Activated CD4-positive, alpha-beta T cell treated with anti-CD3 and anti-CD28 coated beads for 1 hour (primary cell): ENCODE measurements around the gene PAK4.

Source experiments
- DNase-seq: peaks from one replicate; pipeline ENCODE4 v3.0.0-alpha.2; 2020

The PAK4 gene

GRCh38 chr19:39168258-39169142 lies 42.9 kb downstream of the PAK4 start:
- DNase-seq = no peak

- DNase-seq = no peak
Observed at GRCh38 chr19:39169143-39169810, 43.7 kb downstream of the PAK4 start.

GRCh38 chr19:39170386-39171231 lies 45.0 kb downstream of the PAK4 start:
- DNase-seq = no peak

GRCh38 chr19:39171479-39172465 lies 46.2 kb downstream of the PAK4 start:
- no peak for DNase-seq

GRCh38 chr19:39172700-39173501 lies 47.3 kb downstream of the PAK4 start:
- no peak for DNase-seq

- DNase-seq = no peak
Observed at GRCh38 chr19:39173502-39173991, 48.0 kb downstream of the PAK4 start.

GRCh38 chr19:39174142-39174541 lies 48.6 kb downstream of the PAK4 start:
- no peak for DNase-seq

GRCh38 chr19:39174558-39175544 lies 49.3 kb downstream of the PAK4 start:
- DNase-seq = no peak

GRCh38 chr19:39175564-39175963 lies 50.0 kb downstream of the PAK4 start:
- DNase-seq = no peak

GRCh38 chr19:39177110-39177699 lies 51.6 kb downstream of the PAK4 start:
- no peak for DNase-seq

GRCh38 chr19:39177736-39178135 lies 52.1 kb downstream of the PAK4 start:
- DNase-seq = no peak

- no peak for DNase-seq
Observed at GRCh38 chr19:39178296-39179006, 52.9 kb downstream of the PAK4 start.

- DNase-seq = no peak
Observed at GRCh38 chr19:39179754-39180153, 54.2 kb downstream of the PAK4 start.

GRCh38 chr19:39180749-39181148 lies 55.2 kb downstream of the PAK4 start:
- no peak for DNase-seq

GRCh38 chr19:39181500-39182173 lies 56.1 kb downstream of the PAK4 start:
- DNase-seq = no peak

- DNase-seq = no peak
Observed at GRCh38 chr19:39182174-39182505, 56.6 kb downstream of the PAK4 start.

GRCh38 chr19:39183104-39183503 lies 57.5 kb downstream of the PAK4 start:
- no peak for DNase-seq

- DNase-seq = no peak
Observed at GRCh38 chr19:39186391-39186790, 60.8 kb downstream of the PAK4 start.
